ENCODE data around the gene C6orf136. TPM values are rescaled to one million over a fixed set of nuclear protein-coding genes. Genes with fewer than 3 reads are reported as not detected.

Gene C6orf136
- total and polyA plus RNA-seq, 10 of the 15 experiments (the other 5 are each of a cell fraction or from before 2014, with no cell fraction given) = 5.2 to 24.1 (median 14.9) TPM

GRCh38 chr6:30651143-30651542, 4.2 kb downstream of the C6orf136 start:
- ChIA-PET POLR2A (interaction anchor here (0.6 to 1.4 kb wide), 3 partner anchors 11 to 907 kb away, joined by 3 read pairs; no protein-coding TSS in a partner anchor), RAD21 (ENCODE audit: unreplicated experiment) (no interaction called here), CTCF (interaction anchor here (1.2 to 1.4 kb wide), 2 partner anchors 27 to 41 kb away, joined by 3 read pairs; no protein-coding TSS in a partner anchor), SMC1A (ENCODE audit: uncharacterized antibody, unreplicated experiment) (interaction anchor here (0.7 to 0.8 kb wide), 2 partner anchors 19 to 72 kb away, joined by 3 read pairs; no protein-coding TSS in a partner anchor)
- no peak for DNase-seq (ENCODE audit: low read depth, low spot score)
- Histone ChIP-seq H3K9ac (ENCODE audit: control insufficient read depth, insufficient read depth, low read length) (no peak overlapping the region), H3K27ac (ENCODE audit: control insufficient read depth, insufficient read depth) (no peak overlapping the region), H3K79me2 (ENCODE audit: control insufficient read depth, insufficient read depth, low read length) (peaks cover 16% of the 10 kb centered on the region), H3K36me3 (ENCODE audit: control insufficient read depth in 2 of 2, insufficient read depth in 2 of 2, low read length in 1 of 2) (peaks cover 11 to 17% of the 10 kb centered on the region in 2 experiments), H3K9me3 (replicated peaks; ENCODE audit: control insufficient read depth, insufficient read depth, low read length) (no peaks in the 10 kb centered on the region), H3K4me1 (ENCODE audit: control insufficient read depth, insufficient read depth, low read length) (peaks cover 2% of the 10 kb centered on the region; the same call in 1 of the 2 replicates), H3K4me2 (ENCODE audit: control insufficient read depth, insufficient read depth) (no peak overlapping the region), H3K4me3 (no peak overlapping the region), H2AFZ (ENCODE audit: control insufficient read depth, low read depth, low read length) (no peak overlapping the region), H3K27me3 (replicated peaks in 1 of 2; ENCODE audit: control insufficient read depth in 2 of 2, insufficient read depth in 2 of 2, low read length in 1 of 2) (no peaks in the 10 kb centered on the region), H4K20me1 (ENCODE audit: control insufficient read depth, insufficient read depth) (no peaks in the 10 kb centered on the region)
- intact Hi-C loops (cut with micrococcal nuclease; ENCODE audit: unreplicated experiment) (no loop called here), in situ Hi-C loops (cut with MboI) (no loop called here)
- ATAC-seq = no peak
- FAIRE-seq = no peak
- 50% methylated on average over 11 of the region's 12 CpGs for WGBS (ENCODE audit: insufficient coverage, insufficient replicate concordance, low lambda C conversion rate, missing lambda C conversion rate)
- TF ChIP-seq RAD21 (IDR thresholded peaks at IDR 0.05; ENCODE audit: insufficient read depth, low read depth, low read length) (no peak), RELB (IDR thresholded peaks at IDR 0.05; ENCODE audit: low read depth) (no peak), YY1 (IDR thresholded peaks at IDR 0.05; ENCODE audit: low read depth, low read length) (no peak), STAT3 (IDR thresholded peaks at IDR 0.05; ENCODE audit: low read depth, low read length) (no peak), TARDBP (IDR thresholded peaks at IDR 0.05; ENCODE audit: borderline replicate concordance) (no peak), ETV6 (conservative IDR thresholded peaks at IDR 0.05 in 1 of 2, IDR thresholded peaks at IDR 0.05 in 1 of 2; ENCODE audit: borderline replicate concordance in 1 of 2, low read depth in 1 of 2) (no peak)
- no TSS peak for BruUV-seq (replicated peaks)
